WTC11 (cell line): ENCODE measurements around the gene PRSS48. TPM values are rescaled to one million over a fixed set of nuclear protein-coding genes. Genes with fewer than 3 reads are reported as not detected.

Experiments used
- ATAC-seq: fragments of 200-7000 bp; cut with Tn5 transposase; 2 replicates; pipeline ENCODE4 v1.10.0; 2021; ENCODE audit warnings: mild to moderate bottlenecking, moderate library complexity
- CTCF ChIA-PET: fragments of 300-600 bp; sonication (Branson Sonifier 250); formaldehyde crosslinking; loops from one replicate; lab custom pipeline; 2021; ENCODE audit warnings: antibody characterized with exemption; lab: Charles Lee
- POLR2A ChIA-PET: fragments of 350-600 bp; sonication (Branson Sonifier 250); formaldehyde crosslinking; loops from one replicate; lab custom pipeline; 2021; ENCODE audit warnings: antibody characterized with exemption; lab: Charles Lee
- DNase-seq: peaks from one replicate; pipeline ENCODE4 v3.0.0; 2021; ENCODE audit warnings: low spot score
- H3K27ac Mint-ChIP-seq: 2 replicates; pipeline ENCODE4 v1.8.0; 2021; ENCODE audit warnings: mixed read lengths
- H3K27me3 Mint-ChIP-seq: 2 replicates; pipeline ENCODE4 v1.8.0; 2021; ENCODE audit warnings: low read depth, mild to moderate bottlenecking, moderate library complexity, mixed read lengths
- H3K36me3 Mint-ChIP-seq: 2 replicates; pipeline ENCODE4 v1.8.0; 2021; ENCODE audit warnings: mixed read lengths
- H3K4me1 Mint-ChIP-seq: 2 replicates; pipeline ENCODE4 v1.8.0; 2022; ENCODE audit warnings: mixed read lengths
- H3K4me3 Mint-ChIP-seq: 2 replicates; pipeline ENCODE4 v1.8.0; 2021; ENCODE audit warnings: mild to moderate bottlenecking, moderate library complexity, mixed read lengths
- H3K9me3 Mint-ChIP-seq: 2 replicates; pipeline ENCODE4 v1.8.0; 2021; ENCODE audit warnings: mixed read lengths
- ATF1 ChIP-seq: sonication (generic); formaldehyde crosslinking; IDR thresholded peaks from 2 replicates; pipeline ENCODE4 v1.8.1; 2023; ENCODE audit warnings: mild to moderate bottlenecking, moderate library complexity, missing genetic modification reagents
- EMX1 ChIP-seq: fragments of 250-450 bp; sonication (Bioruptor Pico); IDR thresholded peaks from 2 replicates; pipeline ENCODE4 v1.8.0; 2021; ENCODE audit warnings: mild to moderate bottlenecking
- IRF1 ChIP-seq: sonication (generic); formaldehyde crosslinking; IDR thresholded peaks from 2 replicates; pipeline ENCODE4 v1.8.0; 2023; ENCODE audit warnings: missing genetic modification reagents
- JAZF1 ChIP-seq: fragments of 250-450 bp; sonication (Bioruptor Pico); IDR thresholded peaks from 2 replicates; pipeline ENCODE4 v1.9.0; 2021; ENCODE audit warnings: moderate library complexity, mild to moderate bottlenecking, inconsistent platforms
- NFATC4 ChIP-seq: fragments of 250-450 bp; sonication (Bioruptor Pico); IDR thresholded peaks from 2 replicates; pipeline ENCODE4 v1.9.0; 2021; ENCODE audit warnings: mild to moderate bottlenecking
- NFYB ChIP-seq: sonication (generic); formaldehyde crosslinking; conservative IDR thresholded peaks from 2 replicates; pipeline ENCODE4 v1.8.0; 2022; ENCODE audit warnings: low read depth, missing genetic modification reagents
- NR1H2 ChIP-seq: sonication (generic); formaldehyde crosslinking; IDR thresholded peaks from 2 replicates; pipeline ENCODE4 v1.9.0; 2021; ENCODE audit warnings: mild to moderate bottlenecking, moderate library complexity, missing genetic modification reagents
- OVOL2 ChIP-seq: fragments of 250-450 bp; sonication (Bioruptor Pico); IDR thresholded peaks from 2 replicates; pipeline ENCODE4 v1.9.0; 2021; ENCODE audit warnings: mild to moderate bottlenecking, borderline replicate concordance
- PRRX2 ChIP-seq: fragments of 250-450 bp; sonication (Bioruptor Pico); IDR thresholded peaks from 2 replicates; pipeline ENCODE4 v1.8.0; 2021; ENCODE audit warnings: mild to moderate bottlenecking
- SMAD3 ChIP-seq: sonication (generic); formaldehyde crosslinking; IDR thresholded peaks from 2 replicates; pipeline ENCODE4 v1.8.0; 2022; ENCODE audit warnings: missing genetic modification reagents, mild to moderate bottlenecking, borderline replicate concordance
- SP1 ChIP-seq: sonication (generic); formaldehyde crosslinking; conservative IDR thresholded peaks from 2 replicates; pipeline ENCODE4 v1.8.1; 2022; ENCODE audit warnings: missing genetic modification reagents
- TEAD1 ChIP-seq: sonication (generic); formaldehyde crosslinking; IDR thresholded peaks from 2 replicates; pipeline ENCODE4 v1.8.0; 2022; ENCODE audit warnings: mild to moderate bottlenecking, missing genetic modification reagents
- ZNF219 ChIP-seq: sonication (generic); formaldehyde crosslinking; IDR thresholded peaks from 2 replicates; pipeline ENCODE4 v1.8.0; 2023; ENCODE audit warnings: missing genetic modification reagents, mild to moderate bottlenecking, borderline replicate concordance
- ZNF263 ChIP-seq: sonication (generic); formaldehyde crosslinking; IDR thresholded peaks from 2 replicates; pipeline ENCODE4 v1.8.1; 2022; ENCODE audit warnings: low read depth, mild to moderate bottlenecking, moderate library complexity, missing genetic modification reagents
- ZNF396 ChIP-seq: fragments of 250-450 bp; sonication (Bioruptor Pico); IDR thresholded peaks from 2 replicates; pipeline ENCODE4 v1.8.0; 2021; ENCODE audit warnings: mild to moderate bottlenecking, moderate library complexity, borderline replicate concordance
- ZNF425 ChIP-seq: fragments of 250-450 bp; sonication (Bioruptor Pico); conservative IDR thresholded peaks from 2 replicates; pipeline ENCODE4 v1.9.0; 2021; ENCODE audit warnings: mild to moderate bottlenecking
- total RNA-seq: library from RNA; stranded (reverse); gene quantifications from 3 replicates; pipeline ENCODE4 v1.2.3, GENCODE V29; 2021
- TF ChIP-seq, protein P1 (sequence below): fragments of 250-450 bp; sonication (Bioruptor Pico); IDR thresholded peaks from 2 replicates; pipeline ENCODE4 v1.9.0; 2021; ENCODE audit warnings: mild to moderate bottlenecking
- TF ChIP-seq, protein P2 (sequence below): sonication (generic); formaldehyde crosslinking; IDR thresholded peaks from 2 replicates; pipeline ENCODE4 v1.8.1; 2023; ENCODE audit warnings: mild to moderate bottlenecking, moderate library complexity, missing genetic modification reagents
- TF ChIP-seq, protein P3 (sequence below): sonication (generic); formaldehyde crosslinking; IDR thresholded peaks from 2 replicates; pipeline ENCODE4 v1.8.0; 2022; ENCODE audit warnings: mild to moderate bottlenecking, missing genetic modification reagents
- TF ChIP-seq, protein P4 (sequence below): fragments of 250-450 bp; sonication (Bioruptor Pico); IDR thresholded peaks from 2 replicates; pipeline ENCODE4 v1.9.0; 2021; ENCODE audit warnings: moderate library complexity, mild to moderate bottlenecking, inconsistent platforms, borderline replicate concordance

The PRSS48 gene
- total RNA-seq, 1 experiment from 2014 or later = not detected

DNA sequence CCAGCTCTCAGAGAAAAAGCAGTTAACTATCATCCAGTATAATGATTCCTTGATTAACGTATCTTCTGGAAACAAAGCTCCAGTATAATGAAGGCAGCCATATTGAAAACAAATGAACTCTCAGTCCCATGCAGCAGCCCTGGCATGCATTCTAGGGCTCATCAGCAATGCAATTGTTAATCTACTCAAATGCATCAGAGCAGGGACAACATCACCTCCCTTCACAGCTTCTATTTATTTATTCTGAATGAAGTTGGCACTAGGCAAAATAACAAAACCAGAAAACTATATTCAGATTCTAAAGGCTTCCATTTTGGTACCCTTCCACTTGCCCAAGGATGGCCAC is 37.0 kb downstream of the PRSS48 start:
- peak overlapping the region; percentile 85 for H3K27ac Mint-ChIP-seq
- DNase-seq = no peak
- H3K27me3 Mint-ChIP-seq = no peaks in the 10 kb centered on the region
- TF ChIP-seq NR1H2 (CRISPR knock-in tag) (no peak), TEAD1 (CRISPR knock-in tag) (no peak), JAZF1 (CRISPR knock-in tag) (no peak), OVOL2 (CRISPR knock-in tag) (no peak), ZNF425 (CRISPR knock-in tag) (no peak), EMX1 (CRISPR knock-in tag) (no peak), ZNF396 (CRISPR knock-in tag) (no peak), NFYB (CRISPR knock-in tag) (no peak), ZNF219 (no peak), PRRX2 (CRISPR knock-in tag) (no peak), NFATC4 (no peak), SMAD3 (CRISPR knock-in tag) (no peak)
- TF ChIP-seq, protein P1, sequence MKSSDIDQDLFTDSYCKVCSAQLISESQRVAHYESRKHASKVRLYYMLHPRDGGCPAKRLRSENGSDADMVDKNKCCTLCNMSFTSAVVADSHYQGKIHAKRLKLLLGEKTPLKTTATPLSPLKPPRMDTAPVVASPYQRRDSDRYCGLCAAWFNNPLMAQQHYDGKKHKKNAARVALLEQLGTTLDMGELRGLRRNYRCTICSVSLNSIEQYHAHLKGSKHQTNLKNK = no peak
- TF ChIP-seq, protein P2, sequence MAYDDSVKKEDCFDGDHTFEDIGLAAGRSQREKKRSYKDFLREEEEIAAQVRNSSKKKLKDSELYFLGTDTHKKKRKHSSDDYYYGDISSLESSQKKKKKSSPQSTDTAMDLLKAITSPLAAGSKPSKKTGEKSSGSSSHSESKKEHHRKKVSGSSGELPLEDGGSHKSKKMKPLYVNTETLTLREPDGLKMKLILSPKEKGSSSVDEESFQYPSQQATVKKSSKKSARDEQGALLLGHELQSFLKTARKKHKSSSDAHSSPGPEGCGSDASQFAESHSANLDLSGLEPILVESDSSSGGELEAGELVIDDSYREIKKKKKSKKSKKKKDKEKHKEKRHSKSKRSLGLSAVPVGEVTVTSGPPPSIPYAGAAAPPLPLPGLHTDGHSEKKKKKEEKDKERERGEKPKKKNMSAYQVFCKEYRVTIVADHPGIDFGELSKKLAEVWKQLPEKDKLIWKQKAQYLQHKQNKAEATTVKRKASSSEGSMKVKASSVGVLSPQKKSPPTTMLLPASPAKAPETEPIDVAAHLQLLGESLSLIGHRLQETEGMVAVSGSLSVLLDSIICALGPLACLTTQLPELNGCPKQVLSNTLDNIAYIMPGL = no peak
- TF ChIP-seq, protein P3, sequence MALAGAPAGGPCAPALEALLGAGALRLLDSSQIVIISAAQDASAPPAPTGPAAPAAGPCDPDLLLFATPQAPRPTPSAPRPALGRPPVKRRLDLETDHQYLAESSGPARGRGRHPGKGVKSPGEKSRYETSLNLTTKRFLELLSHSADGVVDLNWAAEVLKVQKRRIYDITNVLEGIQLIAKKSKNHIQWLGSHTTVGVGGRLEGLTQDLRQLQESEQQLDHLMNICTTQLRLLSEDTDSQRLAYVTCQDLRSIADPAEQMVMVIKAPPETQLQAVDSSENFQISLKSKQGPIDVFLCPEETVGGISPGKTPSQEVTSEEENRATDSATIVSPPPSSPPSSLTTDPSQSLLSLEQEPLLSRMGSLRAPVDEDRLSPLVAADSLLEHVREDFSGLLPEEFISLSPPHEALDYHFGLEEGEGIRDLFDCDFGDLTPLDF (CRISPR knock-in tag) = no peak
- CTCF ChIA-PET = interaction anchor here (1.0 to 1.8 kb wide), 3 partner anchors 10 to 197 kb away, joined by 4 to 6 read pairs (median 5); partner anchors contain the start of gene PRSS48
- H3K9me3 Mint-ChIP-seq = peaks cover 3% of the 10 kb centered on the region
- POLR2A ChIA-PET = interaction anchor here (0.7 kb wide), 1 partner anchor 11 kb away, joined by 3 read pairs; no protein-coding TSS in a partner anchor
- ATAC-seq = no peak
- H3K4me3 Mint-ChIP-seq = no peak overlapping the region
- peaks cover 38% of the 10 kb centered on the region for H3K4me1 Mint-ChIP-seq
- peaks cover 17% of the 10 kb centered on the region for H3K36me3 Mint-ChIP-seq

- DNase-seq (no peak), ATAC-seq (peak; percentile 36)
- POLR2A ChIA-PET = interaction anchor here (0.7 kb wide), 1 partner anchor 10 kb away, joined by 3 read pairs; no protein-coding TSS in a partner anchor
- Mint-ChIP-seq H3K27me3 (no peaks in the 10 kb centered on the region), H3K9me3 (peaks cover 3% of the 10 kb centered on the region), H3K27ac (peak overlapping the region; percentile 85), H3K4me1 (peaks cover 38% of the 10 kb centered on the region), H3K4me3 (no peak overlapping the region), H3K36me3 (peaks cover 15% of the 10 kb centered on the region)
- CTCF ChIA-PET = interaction anchor here (0.7 to 1.5 kb wide), 3 partner anchors 10 to 198 kb away, joined by 3 to 5 read pairs (median 4); partner anchors contain the start of gene PRSS48
- TF ChIP-seq SP1 = no peak
- TF ChIP-seq ATF1 = no peak
- TF ChIP-seq, protein P4, sequence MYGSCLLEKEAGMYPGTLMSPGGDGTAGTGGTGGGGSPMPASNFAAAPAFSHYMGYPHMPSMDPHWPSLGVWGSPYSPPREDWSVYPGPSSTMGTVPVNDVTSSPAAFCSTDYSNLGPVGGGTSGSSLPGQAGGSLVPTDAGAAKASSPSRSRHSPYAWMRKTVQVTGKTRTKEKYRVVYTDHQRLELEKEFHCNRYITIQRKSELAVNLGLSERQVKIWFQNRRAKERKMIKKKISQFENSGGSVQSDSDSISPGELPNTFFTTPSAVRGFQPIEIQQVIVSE = no peak
- TF ChIP-seq ZNF263 (CRISPR knock-in tag) = no peak
- no peak for TF ChIP-seq IRF1 (CRISPR knock-in tag)
Observed at GRCh38 chr4:151314479-151314878, 37.5 kb downstream of the PRSS48 start.
